Coronary artery (tissue), 2 donors: ENCODE data around the gene SUSD3.

Experiments
- DNase-seq: peaks from one replicate; pipeline ENCODE4 v3.0.0-alpha.2; 2017; ENCODE audit warnings: low spot score
- H3K27ac ChIP-seq, 2 donors: fragments of 200-600 bp; sonication (generic); one replicate each; pipeline ENCODE4 v1.5.1; 2016 to 2019
- H3K4me3 ChIP-seq: fragments of 200-600 bp; sonication (generic); 2 replicates; pipeline ENCODE4 v1.5.1; 2016; ENCODE audit warnings: mild to moderate bottlenecking, moderate library complexity
- TF ChIP-seq, protein P1 (sequence below): fragments of 200-600 bp; sonication (generic); IDR thresholded peaks from one replicate; pipeline ENCODE4 v1.5.1; 2019; ENCODE audit warnings: antibody characterized with exemption

SUSD3 gene

GRCh38 chr9:93023521-93023815 lies 35.0 kb upstream of the SUSD3 start:
- DNase-seq = no peak
- Histone ChIP-seq H3K27ac (no peak overlapping the region), H3K4me3 (no peak overlapping the region)
- TF ChIP-seq, protein P1, sequence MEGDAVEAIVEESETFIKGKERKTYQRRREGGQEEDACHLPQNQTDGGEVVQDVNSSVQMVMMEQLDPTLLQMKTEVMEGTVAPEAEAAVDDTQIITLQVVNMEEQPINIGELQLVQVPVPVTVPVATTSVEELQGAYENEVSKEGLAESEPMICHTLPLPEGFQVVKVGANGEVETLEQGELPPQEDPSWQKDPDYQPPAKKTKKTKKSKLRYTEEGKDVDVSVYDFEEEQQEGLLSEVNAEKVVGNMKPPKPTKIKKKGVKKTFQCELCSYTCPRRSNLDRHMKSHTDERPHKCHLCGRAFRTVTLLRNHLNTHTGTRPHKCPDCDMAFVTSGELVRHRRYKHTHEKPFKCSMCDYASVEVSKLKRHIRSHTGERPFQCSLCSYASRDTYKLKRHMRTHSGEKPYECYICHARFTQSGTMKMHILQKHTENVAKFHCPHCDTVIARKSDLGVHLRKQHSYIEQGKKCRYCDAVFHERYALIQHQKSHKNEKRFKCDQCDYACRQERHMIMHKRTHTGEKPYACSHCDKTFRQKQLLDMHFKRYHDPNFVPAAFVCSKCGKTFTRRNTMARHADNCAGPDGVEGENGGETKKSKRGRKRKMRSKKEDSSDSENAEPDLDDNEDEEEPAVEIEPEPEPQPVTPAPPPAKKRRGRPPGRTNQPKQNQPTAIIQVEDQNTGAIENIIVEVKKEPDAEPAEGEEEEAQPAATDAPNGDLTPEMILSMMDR = no peak

DNA sequence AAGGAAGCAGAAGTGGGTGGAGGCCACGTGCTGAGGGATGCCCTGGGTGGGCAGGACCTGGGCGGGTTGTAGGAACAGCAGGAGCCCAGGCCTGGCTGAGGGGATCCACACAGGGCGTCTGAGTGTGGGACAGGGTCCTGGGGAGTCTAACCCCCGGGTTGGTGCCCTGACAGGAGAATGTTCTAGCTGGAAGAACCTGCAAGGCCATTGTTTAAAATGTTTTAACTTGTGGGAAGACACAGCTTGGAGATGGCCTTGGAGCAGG lies 33.9 kb upstream of the SUSD3 start:
- no peak for DNase-seq
- Histone ChIP-seq H3K4me3 (no peak overlapping the region), H3K27ac (no peak overlapping the region)
- TF ChIP-seq, protein P1 = no peak

- no peak for DNase-seq
- no peak overlapping the region for H3K4me3 ChIP-seq
- TF ChIP-seq, protein P1 = no peak
- H3K27ac ChIP-seq = no peak overlapping the region
Observed at GRCh38 chr9:93024986-93025630, 33.4 kb upstream of the SUSD3 start.

- TF ChIP-seq, protein P1 = no peak
- no peak for DNase-seq
- Histone ChIP-seq H3K4me3 (no peak overlapping the region), H3K27ac (no peak overlapping the region)
Observed at GRCh38 chr9:93025736-93026135, 32.8 kb upstream of the SUSD3 start.

DNA sequence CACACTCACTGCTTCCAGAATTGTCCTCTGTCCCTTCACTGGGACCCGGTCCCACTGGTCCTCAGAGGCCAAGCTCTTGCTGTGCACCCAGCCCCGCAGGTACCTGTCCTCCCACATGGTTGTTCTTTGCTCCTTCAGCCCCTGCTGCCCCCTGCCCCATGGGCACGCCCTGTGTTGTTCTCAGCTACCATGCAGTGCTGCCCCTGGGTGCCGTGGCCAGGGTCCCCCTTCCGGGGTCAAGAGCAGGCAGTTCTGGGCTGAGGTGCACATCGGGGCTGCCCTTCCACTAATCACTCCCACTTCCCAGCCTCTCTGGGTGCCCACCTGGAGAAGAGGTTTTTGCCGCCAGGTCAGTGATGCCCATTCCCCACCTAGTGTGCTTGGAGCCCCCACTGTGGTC lies 31.9 kb upstream of the SUSD3 start:
- DNase-seq = no peak
- Histone ChIP-seq H3K27ac (no peak overlapping the region), H3K4me3 (no peak overlapping the region)
- TF ChIP-seq, protein P1 = no peak

DNA sequence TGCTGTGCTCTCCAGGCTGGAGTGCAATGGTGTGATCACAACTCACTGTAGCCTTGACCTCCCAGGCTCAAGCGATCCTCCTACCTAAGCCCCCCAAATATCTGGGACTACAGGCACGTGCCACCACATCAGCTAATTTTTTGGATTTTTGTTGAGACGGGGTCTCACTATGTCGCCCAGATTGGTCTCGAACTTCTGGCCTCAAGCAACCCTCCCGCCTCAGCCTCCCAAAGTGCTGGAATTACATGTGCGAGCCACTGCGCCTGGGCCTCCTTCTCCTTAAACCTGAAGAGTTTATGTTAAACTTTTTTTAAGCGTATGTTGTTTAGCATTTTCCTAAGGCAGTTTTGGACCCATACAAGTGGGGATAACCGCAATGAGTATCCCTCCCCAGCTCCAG lies 30.8 kb upstream of the SUSD3 start:
- no peak for DNase-seq
- Histone ChIP-seq H3K4me3 (no peak overlapping the region), H3K27ac (no peak overlapping the region)
- TF ChIP-seq, protein P1 = no peak

DNA sequence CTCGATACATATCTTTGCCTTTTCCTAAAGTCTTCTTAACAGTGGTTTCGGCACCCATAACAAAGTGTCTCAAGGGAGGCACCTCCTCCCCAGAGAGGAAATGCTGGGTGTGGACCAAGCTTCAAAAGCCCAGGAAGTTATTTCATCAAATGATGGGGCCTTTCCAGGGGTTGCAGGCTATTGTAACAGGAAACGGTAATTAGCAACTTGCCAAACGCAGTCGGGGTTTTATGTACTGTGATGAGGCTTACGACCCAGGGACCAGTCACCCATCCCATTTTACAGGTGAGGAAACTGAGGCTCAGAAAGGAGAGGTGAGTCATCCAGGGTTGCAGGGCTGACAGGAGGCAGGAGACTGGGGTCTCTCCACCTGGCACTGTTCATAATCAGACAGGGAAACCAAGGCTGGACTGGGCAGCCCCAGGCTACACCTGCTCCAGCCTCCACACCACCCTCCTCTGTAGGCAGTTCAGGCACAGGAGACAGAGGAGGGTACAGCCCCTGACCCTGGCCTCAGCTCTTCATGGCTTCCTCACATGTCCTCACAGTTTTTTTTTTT lies 30.0 kb upstream of the SUSD3 start:
- TF ChIP-seq, protein P1 = no peak

More for the DNA sequence above, 30.0 kb upstream of the SUSD3 start:
- H3K4me3 ChIP-seq = no peak overlapping the region
- H3K27ac ChIP-seq = no peak overlapping the region
- DNase-seq = no peak
